Stimulated activated CD4-positive, alpha-beta T cell treated with anti-CD3 and anti-CD28 coated beads, Interleukin-1b, Interleukin-23, amount 100 ng/mL, for 24 hours (primary cell): ENCODE measurements around the gene SSC5D.
"Not testable (repeated sequence)": the region's sequence is repeated elsewhere in the genome, so short reads cannot be mapped to it uniquely, and the experiment has no call there.

ENCODE experiments used
- DNase-seq, 4 experiments: peaks; one replicate each; pipeline ENCODE4 v3.0.0-alpha.2; 2020; ENCODE audit warnings: low read depth in 4 of 4, low spot score in 1 of 4

Gene SSC5D

GRCh38 chr19:55486043-55486970 lies 1.9 kb upstream of the SSC5D start:
- no peak for DNase-seq

GRCh38 chr19:55486971-55487923 lies 989 bp upstream of the SSC5D start:
- DNase-seq: peak in 1 of 4 experiments; percentile 58

GRCh38 chr19:55488986-55489710 lies 912 bp downstream of the SSC5D start:
- no peak for DNase-seq

- DNase-seq: no peak
These were observed 1.7 kb downstream of the SSC5D start for GRCh38 chr19:55489711-55490477.

- no peak for DNase-seq
These were observed 2.5 kb downstream of the SSC5D start for GRCh38 chr19:55490478-55491432.

- DNase-seq: no peak
These were observed 3.5 kb downstream of the SSC5D start for GRCh38 chr19:55491546-55492360.

GRCh38 chr19:55492362-55492944 lies 4.2 kb downstream of the SSC5D start:
- DNase-seq: no peak

- no peak for DNase-seq
These were observed 4.9 kb downstream of the SSC5D start for GRCh38 chr19:55493052-55493644.

- no peak for DNase-seq
These were observed 5.5 kb downstream of the SSC5D start for GRCh38 chr19:55493645-55494171.

GRCh38 chr19:55494172-55494761 lies 6.0 kb downstream of the SSC5D start:
- DNase-seq: no peak

GRCh38 chr19:55495646-55496349 lies 7.6 kb downstream of the SSC5D start:
- no peak for DNase-seq

- DNase-seq: not testable (repeated sequence)
These were observed 8.6 kb downstream of the SSC5D start for GRCh38 chr19:55496820-55497219.

GRCh38 chr19:55497763-55498162 lies 9.5 kb downstream of the SSC5D start:
- DNase-seq: no peak

GRCh38 chr19:55498246-55498840 lies 10.1 kb downstream of the SSC5D start:
- no peak for DNase-seq

- DNase-seq: no peak
These were observed 12.2 kb downstream of the SSC5D start for GRCh38 chr19:55500368-55500952.
